CD4-positive, alpha-beta T cell (primary cell): Measurements from ENCODE around the gene ZNF277. TPM values are rescaled to one million over a fixed set of nuclear protein-coding genes. Genes with fewer than 3 reads are reported as not detected.

ENCODE experiments used
- ATAC-seq: fragments of 200-7000 bp; cut with Tn5 transposase; one replicate; pipeline ENCODE4 v1.10.0; 2022; ENCODE audit warnings: mild to moderate bottlenecking; ENCODE audit not compliant: poor library complexity
- CTCF ChIA-PET: fragments of 350-600 bp; sonication (Branson Sonifier 250); formaldehyde crosslinking; loops from one replicate; lab custom pipeline; 2021; ENCODE audit warnings: antibody characterized with exemption, inconsistent platforms; lab: Charles Lee
- POLR2A ChIA-PET: fragments of 350-600 bp; sonication (Branson Sonifier 250); formaldehyde crosslinking; loops from one replicate; lab custom pipeline; 2021; ENCODE audit warnings: antibody characterized with exemption, inconsistent platforms; lab: Charles Lee
- DNase-seq, 14 experiments: peaks; one replicate each; pipeline ENCODE4 v3.0.0-alpha.2; 2013 to 2020; ENCODE audit warnings: mixed read lengths in 2 of 14
- H3K27ac ChIP-seq, 2 donors: one replicate each; pipeline versions ENCODE4 v1.5.1 to v1.7.0; 2013; ENCODE audit warnings: low read length in 2 of 2, low read depth in 1 of 2, mild to moderate bottlenecking in 1 of 2
- H3K27me3 ChIP-seq, 2 experiments: 1 replicate in 1 of 2; 2 replicates in 1 of 2; pipeline versions ENCODE4 v1.6.1 to v1.7.0; 2013; ENCODE audit warnings: low read length in 2 of 2, control low read depth in 1 of 2, mild to moderate bottlenecking in 1 of 2, moderate library complexity in 1 of 2; ENCODE audit not compliant: insufficient read depth in 2 of 2, control insufficient read depth in 1 of 2
- H3K36me3 ChIP-seq: one replicate; pipeline ENCODE4 v1.6.1; 2013; ENCODE audit warnings: low read length, control low read depth; ENCODE audit not compliant: insufficient read depth
- H3K4me1 ChIP-seq: one replicate; pipeline ENCODE4 v1.6.1; 2013; ENCODE audit warnings: low read length, control low read depth; ENCODE audit not compliant: insufficient read depth
- H3K4me3 ChIP-seq: one replicate; pipeline ENCODE4 v1.5.1; 2013; ENCODE audit warnings: mild to moderate bottlenecking, low read length, moderate library complexity
- H3K9me3 ChIP-seq, 2 experiments: 1 replicate in 1 of 2; 2 replicates in 1 of 2; pipeline versions ENCODE4 v1.6.1 to v1.7.0; 2013; ENCODE audit warnings: low read length in 2 of 2, mild to moderate bottlenecking in 2 of 2, control low read depth in 1 of 2, moderate library complexity in 1 of 2; ENCODE audit not compliant: control insufficient read depth in 1 of 2, insufficient read depth in 1 of 2
- H3K27ac Mint-ChIP-seq: one replicate; pipeline ENCODE4 v1.8.0; 2020; ENCODE audit warnings: mixed read lengths
- H3K27me3 Mint-ChIP-seq: one replicate; pipeline ENCODE4 v1.8.0; 2021; ENCODE audit warnings: mixed read lengths
- H3K36me3 Mint-ChIP-seq: one replicate; pipeline ENCODE4 v1.8.0; 2021; ENCODE audit warnings: low read depth, mixed read lengths
- H3K4me1 Mint-ChIP-seq: one replicate; pipeline ENCODE4 v1.8.0; 2021; ENCODE audit warnings: low read depth, mixed read lengths
- H3K4me3 Mint-ChIP-seq: one replicate; pipeline ENCODE4 v1.8.0; 2020; ENCODE audit warnings: mild to moderate bottlenecking, mixed read lengths
- H3K9me3 Mint-ChIP-seq: one replicate; pipeline ENCODE4 v1.8.0; 2020; ENCODE audit warnings: mixed read lengths
- CTCF ChIP-seq: fragments of 200-600 bp; IDR thresholded peaks from one replicate; pipeline ENCODE4 v1.8.0; 2022; ENCODE audit warnings: antibody characterized with exemption, mild to moderate bottlenecking
- intact Hi-C, 2 experiments: fragments of 100-400 bp; cut with DNase I in 1 of 2; cut with micrococcal nuclease in 1 of 2; formaldehyde crosslinking; loops; one replicate each; pipeline versions ENCODE4 v1.15.1 to v1.9.0; 2023 to 2025; cut with DNase I, micrococcal nuclease
- total RNA-seq, 174 experiments: library from RNA in 2 of 174; stranded (reverse) in 2 of 174; gene quantifications; one replicate each; pipeline ENCODE4 v1.2.3 and lab custom pipeline; 2021 to 2026

ZNF277 gene
- total RNA-seq, 2 experiments from 2014 or later, result 21.6 to 22.5 TPM

DNA sequence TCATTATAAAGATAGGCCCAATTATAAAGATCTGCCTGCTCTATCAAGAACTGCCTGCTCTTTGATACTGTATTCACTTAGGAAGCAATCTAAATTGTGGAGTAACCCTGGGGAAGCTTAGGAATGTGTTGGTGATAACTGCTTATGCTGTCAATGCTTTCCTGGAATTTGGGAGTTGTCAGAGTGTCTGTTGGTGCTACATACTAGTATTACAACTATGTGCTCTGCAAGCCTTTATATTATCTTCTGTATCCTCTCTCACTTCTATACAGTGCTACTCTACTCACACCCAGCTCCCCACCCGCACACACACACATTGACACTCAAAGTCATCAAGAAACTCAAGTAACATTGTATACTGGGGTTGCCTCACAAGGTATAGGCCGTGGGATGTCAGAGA is 6.1 kb downstream of the ZNF277 start:
- Histone ChIP-seq H3K4me1 (peaks cover under 1% of the 10 kb centered on the region), H3K36me3 (no peaks in the 10 kb centered on the region), H3K27ac (no peak overlapping the region), H3K4me3 (no peak overlapping the region), H3K9me3 (no peaks in the 10 kb centered on the region), H3K27me3 (no peaks in the 10 kb centered on the region)
- Mint-ChIP-seq H3K9me3 (no peaks in the 10 kb centered on the region), H3K36me3 (no peaks in the 10 kb centered on the region), H3K4me3 (no peak overlapping the region), H3K27me3 (no peaks in the 10 kb centered on the region), H3K27ac (no peak overlapping the region), H3K4me1 (peaks cover 56% of the 10 kb centered on the region)
- DNase-seq (no peak), ATAC-seq (no peak)
- intact Hi-C loops, result no loop called here
- TF ChIP-seq CTCF, result no peak
- ChIA-PET POLR2A (no interaction called here), CTCF (no interaction called here)

GRCh38 chr7:112213735-112214134 is 7.2 kb downstream of the ZNF277 start:
- Histone ChIP-seq H3K27ac (no peak overlapping the region), H3K4me3 (no peak overlapping the region), H3K27me3 (no peaks in the 10 kb centered on the region), H3K9me3 (no peaks in the 10 kb centered on the region), H3K4me1 (no peaks in the 10 kb centered on the region), H3K36me3 (no peaks in the 10 kb centered on the region)
- Mint-ChIP-seq H3K27ac (no peak overlapping the region), H3K4me1 (peaks cover 57% of the 10 kb centered on the region), H3K27me3 (no peaks in the 10 kb centered on the region), H3K9me3 (no peaks in the 10 kb centered on the region), H3K4me3 (no peak overlapping the region), H3K36me3 (peaks cover 9% of the 10 kb centered on the region)
- POLR2A ChIA-PET, result interaction anchor here (0.7 kb wide), 1 partner anchor 238 kb away, joined by 4 read pairs; no protein-coding TSS in a partner anchor
- CTCF ChIA-PET, result interaction anchor here (0.6 to 0.8 kb wide), 2 partner anchors 9 to 15 kb away, joined by 3 read pairs; no protein-coding TSS in a partner anchor
- DNase-seq (no peak), ATAC-seq (no peak)
- intact Hi-C loops, result no loop called here
- no peak for TF ChIP-seq CTCF

DNA sequence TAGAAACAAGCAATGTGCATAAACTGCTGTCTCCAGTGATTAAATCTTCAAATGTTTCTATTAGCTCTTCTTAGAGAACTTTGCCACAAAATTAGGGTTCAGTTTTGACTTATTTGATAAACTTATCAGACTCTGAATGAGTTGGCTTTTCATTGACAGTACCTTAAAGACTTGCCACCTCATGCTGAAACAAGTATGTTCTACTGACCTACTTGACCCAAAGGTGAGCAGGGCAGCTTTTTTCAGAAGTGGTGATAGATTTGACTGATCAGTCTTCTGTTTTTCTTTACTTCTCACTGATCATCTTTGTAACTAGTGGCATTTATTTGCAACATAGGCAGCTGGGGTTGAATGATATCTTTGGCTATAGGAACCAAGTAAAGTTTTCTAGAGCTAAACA is 7.8 kb downstream of the ZNF277 start:
- Mint-ChIP-seq H3K9me3 (no peaks in the 10 kb centered on the region), H3K4me1 (peaks cover 58% of the 10 kb centered on the region), H3K27ac (no peak overlapping the region), H3K27me3 (no peaks in the 10 kb centered on the region), H3K36me3 (peaks cover 14% of the 10 kb centered on the region), H3K4me3 (no peak overlapping the region)
- H3K27ac ChIP-seq, result no peak overlapping the region
- H3K9me3 ChIP-seq, result no peaks in the 10 kb centered on the region
- intact Hi-C loops, result no loop called here
- H3K4me3 ChIP-seq, result no peak overlapping the region
- no peaks in the 10 kb centered on the region for H3K4me1 ChIP-seq
- DNase-seq, result no peak
- ChIA-PET POLR2A (interaction anchor here (0.7 kb wide), 1 partner anchor 237 kb away, joined by 4 read pairs; no protein-coding TSS in a partner anchor), CTCF (interaction anchor here (0.6 kb wide), 1 partner anchor 14 kb away, joined by 3 read pairs; no protein-coding TSS in a partner anchor)
- H3K36me3 ChIP-seq, result no peaks in the 10 kb centered on the region
- TF ChIP-seq CTCF, result no peak
- no peaks in the 10 kb centered on the region for H3K27me3 ChIP-seq
- ATAC-seq, result no peak
